GM21786 (cell line): ENCODE results near the gene VWF.
"Not testable (repeated sequence)": the region's sequence is repeated elsewhere in the genome, so short reads cannot be mapped to it uniquely, and the experiment has no call there.

Experiments
- ATAC-seq: cut with Tn5 transposase; IDR thresholded peaks from one replicate; pipeline ENCODE4 v1.9.1; 2021; ENCODE audit not compliant: unreplicated experiment

The VWF gene

GRCh38 chr12:6146509-6146908 lies 22.0 kb upstream of the VWF start:
- no peak for ATAC-seq

- ATAC-seq, result no peak
These were observed 21.1 kb upstream of the VWF start for GRCh38 chr12:6145564-6145963.

GRCh38 chr12:6143303-6143675 lies 18.8 kb upstream of the VWF start:
- no peak for ATAC-seq

GRCh38 chr12:6142368-6143302 lies 18.2 kb upstream of the VWF start:
- not testable (repeated sequence) for ATAC-seq

GRCh38 chr12:6141731-6142367 lies 17.4 kb upstream of the VWF start:
- not testable (repeated sequence) for ATAC-seq

GRCh38 chr12:6140651-6141447 lies 16.4 kb upstream of the VWF start:
- no peak for ATAC-seq

GRCh38 chr12:6135071-6135470 lies 10.6 kb upstream of the VWF start:
- ATAC-seq, result no peak

GRCh38 chr12:6133642-6134041 lies 9.2 kb upstream of the VWF start:
- ATAC-seq, result no peak

GRCh38 chr12:6132496-6132895 lies 8.0 kb upstream of the VWF start:
- no peak for ATAC-seq

- ATAC-seq, result no peak
These were observed 789 bp upstream of the VWF start for GRCh38 chr12:6125310-6125608.

GRCh38 chr12:6123258-6123657 lies 1.2 kb downstream of the VWF start:
- ATAC-seq, result no peak

- no peak for ATAC-seq
These were observed 2.3 kb downstream of the VWF start for GRCh38 chr12:6122201-6122600.

GRCh38 chr12:6120796-6121473 lies 3.5 kb downstream of the VWF start:
- no peak for ATAC-seq

- no peak for ATAC-seq
These were observed 5.4 kb downstream of the VWF start for GRCh38 chr12:6118891-6119568.

- ATAC-seq, result no peak
These were observed 7.9 kb downstream of the VWF start for GRCh38 chr12:6116471-6117021.

GRCh38 chr12:6115389-6115788 lies 9.1 kb downstream of the VWF start:
- ATAC-seq, result no peak

- no peak for ATAC-seq
These were observed 10.0 kb downstream of the VWF start for GRCh38 chr12:6114476-6114870.

- no peak for ATAC-seq
These were observed 10.6 kb downstream of the VWF start for GRCh38 chr12:6113691-6114475.

- ATAC-seq, result no peak
These were observed 12.5 kb downstream of the VWF start for GRCh38 chr12:6112004-6112403.

- ATAC-seq, result no peak
These were observed 14.5 kb downstream of the VWF start for GRCh38 chr12:6110006-6110405.
